ENCODE measurements around the gene ARMCX2. TPM values are rescaled to one million over a fixed set of nuclear protein-coding genes. Genes with fewer than 3 reads are reported as not detected.
"Not testable (repeated sequence)": the region's sequence is repeated elsewhere in the genome, so short reads cannot be mapped to it uniquely, and the experiment has no call there.

Gene ARMCX2
- total RNA-seq, 1 donor from 2014 or later = 36.0 TPM

GRCh38 chrX:101658661-101659491 is 774 bp downstream of the ARMCX2 start:
- ATAC-seq (peak; percentile 95), DNase-seq (peak; percentile 88)
- no peak for TF ChIP-seq CTCF (IDR thresholded peaks at IDR 0.05)
- H3K36me3 ChIP-seq = no peaks in the 10 kb centered on the region
- H3K4me1 ChIP-seq = no peaks in the 10 kb centered on the region
- H3K9me3 ChIP-seq = no peaks in the 10 kb centered on the region
- H3K27ac ChIP-seq = peak overlapping the region; percentile 47
- H3K27me3 ChIP-seq = no peaks in the 10 kb centered on the region
- intact Hi-C loops (cut with DNase I) = no loop called here
- H3K4me3 ChIP-seq = peak overlapping the region; percentile 62

GRCh38 chrX:101657495-101657894 is 2.2 kb downstream of the ARMCX2 start:
- intact Hi-C loops (cut with DNase I) = no loop called here
- no peak for ATAC-seq
- TF ChIP-seq CTCF (IDR thresholded peaks at IDR 0.05) = no peak

GRCh38 chrX:101656817-101657216 is 2.8 kb downstream of the ARMCX2 start:
- no peak for DNase-seq
- Histone ChIP-seq H3K27me3 (no peaks in the 10 kb centered on the region), H3K4me3 (no peak overlapping the region), H3K27ac (no peak overlapping the region), H3K4me1 (no peaks in the 10 kb centered on the region), H3K9me3 (no peaks in the 10 kb centered on the region), H3K36me3 (no peaks in the 10 kb centered on the region)
- no peak for TF ChIP-seq CTCF (IDR thresholded peaks at IDR 0.05)
- intact Hi-C loops (cut with DNase I) = no loop called here
- ATAC-seq = no peak

More at GRCh38 chrX:101657495-101657894, 2.2 kb downstream of the ARMCX2 start:
- no peaks in the 10 kb centered on the region for H3K36me3 ChIP-seq
- no peak overlapping the region for H3K27ac ChIP-seq
- no peaks in the 10 kb centered on the region for H3K27me3 ChIP-seq
- H3K9me3 ChIP-seq = no peaks in the 10 kb centered on the region
- DNase-seq = no peak
- no peak overlapping the region for H3K4me3 ChIP-seq
- no peaks in the 10 kb centered on the region for H3K4me1 ChIP-seq

GRCh38 chrX:101655534-101655933 is 4.1 kb downstream of the ARMCX2 start:
- no peak overlapping the region for H3K4me3 ChIP-seq
- no peaks in the 10 kb centered on the region for H3K9me3 ChIP-seq
- no peak for TF ChIP-seq CTCF (IDR thresholded peaks at IDR 0.05)
- H3K27me3 ChIP-seq = no peaks in the 10 kb centered on the region
- no peak overlapping the region for H3K27ac ChIP-seq
- H3K4me1 ChIP-seq = no peaks in the 10 kb centered on the region
- DNase-seq = no peak
- intact Hi-C loops (cut with DNase I) = no loop called here
- H3K36me3 ChIP-seq = no peaks in the 10 kb centered on the region
- ATAC-seq = no peak

GRCh38 chrX:101647716-101648115 is 11.9 kb downstream of the ARMCX2 start:
- H3K9me3 ChIP-seq; H3K4me1 ChIP-seq; H3K27me3 ChIP-seq; H3K4me3 ChIP-seq; DNase-seq; intact Hi-C loops (cut with DNase I); H3K27ac ChIP-seq; H3K36me3 ChIP-seq; ATAC-seq: not testable (repeated sequence)

GRCh38 chrX:101642093-101642492 is 17.6 kb downstream of the ARMCX2 start:
- H3K36me3 ChIP-seq = no peaks in the 10 kb centered on the region
- no peak overlapping the region for H3K27ac ChIP-seq
- no peak overlapping the region for H3K4me3 ChIP-seq
- peak; percentile 48 for ATAC-seq
- no peaks in the 10 kb centered on the region for H3K4me1 ChIP-seq
- H3K27me3 ChIP-seq = no peaks in the 10 kb centered on the region
- DNase-seq = no peak
- TF ChIP-seq CTCF (IDR thresholded peaks at IDR 0.05) = no peak
- intact Hi-C loops (cut with DNase I) = no loop called here
- H3K9me3 ChIP-seq = no peaks in the 10 kb centered on the region

Measured in upper lobe of right lung (tissue), 1 donor.